ENCODE results near the gene MACROD2.

DNA sequence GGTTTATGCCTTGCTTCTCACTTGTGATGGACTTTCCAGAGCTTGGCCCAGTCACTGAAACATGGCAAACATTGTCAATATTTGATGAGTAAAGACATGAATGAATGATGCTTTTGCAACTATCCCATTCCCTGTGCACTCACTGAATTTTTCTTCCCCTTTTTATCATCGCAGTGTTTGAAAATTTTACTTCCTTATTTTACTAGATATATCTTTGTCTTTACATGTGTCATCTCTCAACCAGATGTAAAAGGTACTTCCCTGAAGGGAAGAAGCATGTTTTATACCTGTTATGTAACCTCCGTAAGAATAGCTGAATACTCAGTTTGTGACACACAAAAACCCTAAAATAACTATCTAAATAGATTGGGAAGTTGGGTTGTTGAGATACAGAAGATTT lies 886.8 kb downstream of the MACROD2 start:
- no peak for TF ChIP-seq CTCF (IDR thresholded peaks at IDR 0.05)
- no peak for TF ChIP-seq EZH2 (IDR thresholded peaks at IDR 0.05; ENCODE audit: borderline replicate concordance, insufficient read depth, low read depth, low read length, poor library complexity, severe bottlenecking)
